Stomach (tissue), 4 donors: ENCODE results near the gene PTH.

ENCODE experiments used
- CTCF ChIP-seq, 7 experiments: fragments of 450-650 bp in 4 of 7; fragments of 200-600 bp in 3 of 7; sonication (generic) in 3 of 7; IDR thresholded peaks; one replicate each; pipeline ENCODE4 v1.5.1; 2016 to 2019; ENCODE audit warnings: antibody characterized with exemption in 7 of 7, control low read depth in 2 of 7, mild to moderate bottlenecking in 1 of 7
- POLR2A ChIP-seq, 4 donors: fragments of 450-650 bp; IDR thresholded peaks; one replicate each; pipeline ENCODE4 v1.6.1; 2016; ENCODE audit warnings: antibody characterized with exemption in 4 of 4, control low read depth in 2 of 4, mild to moderate bottlenecking in 1 of 4, moderate library complexity in 1 of 4

DNA sequence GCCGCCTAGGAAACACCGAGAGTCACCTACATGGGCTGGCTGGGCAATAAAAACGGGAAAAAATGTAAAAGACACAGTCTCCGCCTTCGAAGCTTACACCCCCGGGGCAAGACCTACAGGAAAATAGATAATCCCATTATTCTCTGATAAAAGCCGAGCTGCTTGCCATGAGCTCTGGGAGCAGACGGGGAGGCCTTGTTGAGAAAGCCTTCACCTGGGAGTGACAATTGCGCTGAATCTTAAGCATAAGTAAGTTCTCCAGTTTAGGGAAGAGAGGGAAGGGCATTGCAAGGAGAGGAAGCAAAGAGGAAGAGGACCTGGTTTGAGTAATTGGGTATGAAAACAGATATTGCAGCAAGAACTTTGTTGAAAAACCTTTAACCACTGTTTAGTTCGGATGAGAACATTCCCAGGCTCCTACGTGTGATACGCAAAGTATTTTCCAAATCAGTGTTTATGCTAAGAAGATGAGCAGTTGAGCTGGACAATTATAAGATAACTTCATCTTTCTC is 32.0 kb downstream of the PTH start:
- TF ChIP-seq CTCF (IDR thresholded peaks at IDR 0.05) (no peak), POLR2A (IDR thresholded peaks at IDR 0.05) (no peak)
